GM23338 (cell line): Measurements from ENCODE around the gene FOXP4. TPM values are rescaled to one million over a fixed set of nuclear protein-coding genes. Genes with fewer than 3 reads are reported as not detected.

Experiments
- ATAC-seq: fragments of 200-7000 bp; cut with Tn5 transposase; 3 replicates; pipeline ENCODE4 v1.9.1; 2020
- DNase-seq: peaks from one replicate; pipeline ENCODE4 v3.0.0-alpha.2; 2015; ENCODE audit warnings: low spot score
- H2AFZ ChIP-seq: fragments of 200-600 bp; sonication (generic); 2 replicates; pipeline ENCODE4 v1.8.0; 2016; ENCODE audit warnings: antibody characterized with exemption, mild to moderate bottlenecking, moderate library complexity
- H3F3A ChIP-seq: fragments of 200-600 bp; sonication (generic); replicated peaks from 2 replicates; pipeline ENCODE4 v1.8.0; 2017; ENCODE audit warnings: antibody characterized with exemption, mixed run types, low read depth
- H3K27ac ChIP-seq: fragments of 200-600 bp; sonication (generic); 2 replicates; pipeline ENCODE4 v1.6.1; 2016; ENCODE audit warnings: low read depth
- H3K27me3 ChIP-seq: fragments of 200-600 bp; sonication (generic); 2 replicates; pipeline ENCODE4 v1.8.0; 2016; ENCODE audit warnings: mild to moderate bottlenecking, mixed run types, moderate library complexity; ENCODE audit not compliant: insufficient read depth
- H3K36me3 ChIP-seq: fragments of 200-600 bp; sonication (generic); 2 replicates; pipeline ENCODE4 v1.8.0; 2016; ENCODE audit warnings: mild to moderate bottlenecking; ENCODE audit not compliant: insufficient read depth
- H3K4me1 ChIP-seq: fragments of 200-600 bp; sonication (generic); 2 replicates; pipeline ENCODE4 v1.8.0; 2016; ENCODE audit warnings: mild to moderate bottlenecking, moderate library complexity; ENCODE audit not compliant: insufficient read depth
- H3K4me2 ChIP-seq: fragments of 200-600 bp; sonication (generic); 2 replicates; pipeline ENCODE4 v1.7.1; 2017; ENCODE audit warnings: mixed run types
- H3K4me3 ChIP-seq: fragments of 200-600 bp; sonication (generic); 2 replicates; pipeline ENCODE4 v1.6.1; 2016; ENCODE audit warnings: mixed run types
- H3K79me2 ChIP-seq: fragments of 200-600 bp; sonication (generic); replicated peaks from 2 replicates; pipeline ENCODE4 v1.8.0; 2017; ENCODE audit warnings: mild to moderate bottlenecking; ENCODE audit not compliant: insufficient read depth
- H3K9me2 ChIP-seq: fragments of 200-600 bp; sonication (generic); 2 replicates; pipeline ENCODE4 v1.8.0; 2017; ENCODE audit not compliant: insufficient read depth
- H4K20me1 ChIP-seq: fragments of 200-600 bp; sonication (generic); replicated peaks from 2 replicates; pipeline ENCODE4 v1.8.0; 2017; ENCODE audit warnings: mild to moderate bottlenecking; ENCODE audit not compliant: insufficient read depth
- H3K27ac Mint-ChIP-seq: 2 replicates; pipeline ENCODE4 v1.8.0; 2020; ENCODE audit warnings: inconsistent platforms, mild to moderate bottlenecking, moderate library complexity, mixed read lengths
- H3K27me3 Mint-ChIP-seq: 3 replicates; pipeline ENCODE4 v1.8.0; 2022; ENCODE audit warnings: low read depth, mild to moderate bottlenecking, moderate library complexity, mixed read lengths, inconsistent platforms; ENCODE audit not compliant: insufficient read depth, poor library complexity
- H3K36me3 Mint-ChIP-seq: 3 replicates; pipeline ENCODE4 v1.8.0; 2021; ENCODE audit warnings: low read depth, mild to moderate bottlenecking, inconsistent platforms, moderate library complexity, mixed read lengths
- H3K4me1 Mint-ChIP-seq: 3 replicates; pipeline ENCODE4 v1.8.0; 2020; ENCODE audit warnings: mild to moderate bottlenecking, inconsistent platforms, mixed read lengths
- H3K4me3 Mint-ChIP-seq: 3 replicates; pipeline ENCODE4 v1.8.0; 2021; ENCODE audit warnings: moderate library complexity, mild to moderate bottlenecking, inconsistent platforms, mixed read lengths
- H3K9me3 Mint-ChIP-seq: 3 replicates; pipeline ENCODE4 v1.8.0; 2020; ENCODE audit warnings: moderate library complexity, mild to moderate bottlenecking, inconsistent platforms, mixed read lengths
- CREB1 ChIP-seq: fragments of 250-450 bp; sonication (Bioruptor Pico); IDR thresholded peaks from 2 replicates; pipeline ENCODE4 v1.5.0; 2020; ENCODE audit warnings: low read depth, mild to moderate bottlenecking, moderate library complexity
- CTCF ChIP-seq, 2 experiments: fragments of 200-600 bp in 1 of 2; sonication (generic) in 1 of 2; conservative IDR thresholded peaks; 2 replicates each; pipeline versions ENCODE4 v1.5.1 to v1.6.1; 2016 to 2017; ENCODE audit warnings: antibody characterized with exemption in 2 of 2, low read depth in 2 of 2, mild to moderate bottlenecking in 2 of 2, moderate library complexity in 1 of 2
- ETS1 ChIP-seq: IDR thresholded peaks from 2 replicates; pipeline ENCODE4 v1.6.1; 2016; ENCODE audit warnings: antibody characterized with exemption
- EZH2 ChIP-seq: fragments of 200-600 bp; sonication (generic); IDR thresholded peaks from one replicate; pipeline ENCODE4 v1.8.0; 2017; ENCODE audit warnings: antibody characterized with exemption, mild to moderate bottlenecking, low read depth; ENCODE audit not compliant: unreplicated experiment
- NANOG ChIP-seq: IDR thresholded peaks from 2 replicates; pipeline ENCODE4 v1.6.1; 2016; ENCODE audit warnings: antibody characterized with exemption, borderline replicate concordance
- POLR2AphosphoS5 ChIP-seq: IDR thresholded peaks from 2 replicates; pipeline ENCODE4 v1.6.1; 2016; ENCODE audit warnings: antibody characterized with exemption, low read depth
- REST ChIP-seq: IDR thresholded peaks from one replicate; pipeline ENCODE4 v1.6.1; 2018; ENCODE audit warnings: antibody characterized with exemption; ENCODE audit not compliant: unreplicated experiment
- STAT1 ChIP-seq: IDR thresholded peaks from one replicate; pipeline ENCODE4 v1.6.1; 2016; ENCODE audit warnings: antibody characterized with exemption; ENCODE audit not compliant: unreplicated experiment
- ZNF114 ChIP-seq: fragments of 250-450 bp; sonication (Bioruptor Pico); IDR thresholded peaks from 2 replicates; pipeline ENCODE4 v1.5.0; 2020; ENCODE audit warnings: mild to moderate bottlenecking, moderate library complexity
- ZNF331 ChIP-seq: fragments of 250-450 bp; sonication (Bioruptor Pico); IDR thresholded peaks from 2 replicates; pipeline ENCODE4 v1.5.0; 2020; ENCODE audit warnings: low read depth, mild to moderate bottlenecking, moderate library complexity
- ZNF462 ChIP-seq: fragments of 250-450 bp; sonication (Bioruptor Pico); IDR thresholded peaks from 2 replicates; pipeline ENCODE4 v1.5.0; 2020; ENCODE audit warnings: mild to moderate bottlenecking, moderate library complexity
- polyA plus RNA-seq: library from polyadenylated mRNA; unstranded; fragments of >200 nt; fragmentation: Nextera tagmentation; extraction: Ambion mirVana; gene quantifications from 2 replicates; pipeline ENCODE4 v1.2.1, GENCODE V29; 2016
- total RNA-seq: library from RNA; depleted of rRNA; stranded (reverse); fragments of >200 nt; shearing (Covaris generic); gene quantifications from 2 replicates; pipeline ENCODE4 v1.2.3, GENCODE V29; 2014

FOXP4 gene
- total and polyA plus RNA-seq, 2 experiments from 2014 or later = 5.1 to 13.5 TPM

GRCh38 chr6:41576667-41577066 lies 30.5 kb downstream of the FOXP4 start (continued):
- TF ChIP-seq REST (no peak), ZNF331 (CRISPR knock-in tag) (no peak), CTCF (conservative IDR thresholded peaks at IDR 0.05; ENCODE audit: low read depth in 2 of 2) (no peak), ZNF114 (no peak), EZH2 (no peak)

GRCh38 chr6:41577356-41578216 lies 31.4 kb downstream of the FOXP4 start:
- H3K4me3 Mint-ChIP-seq = peak overlapping the region; percentile 57
- H3K27me3 ChIP-seq = no peaks in the 10 kb centered on the region
- H2AFZ ChIP-seq = no peak overlapping the region
- DNase-seq (no peak), ATAC-seq (peak; percentile 59)
- peak overlapping the region; percentile 80 for H3K4me2 ChIP-seq
- peak overlapping the region; percentile 94 for H3K27ac ChIP-seq
- H3K79me2 ChIP-seq = peaks cover 14% of the 10 kb centered on the region; the same call in 1 of the 2 replicates
- peaks cover 14% of the 10 kb centered on the region for H3F3A ChIP-seq
- H3K36me3 Mint-ChIP-seq = peaks cover 18% of the 10 kb centered on the region
- peaks cover 14% of the 10 kb centered on the region for H3K27me3 Mint-ChIP-seq
- H3K9me2 ChIP-seq = no peaks in the 10 kb centered on the region
- H3K4me1 Mint-ChIP-seq = peaks cover 76% of the 10 kb centered on the region
- H4K20me1 ChIP-seq = no peaks in the 10 kb centered on the region; the same call in 1 of the 2 replicates
- H3K36me3 ChIP-seq = no peaks in the 10 kb centered on the region
- H3K4me3 ChIP-seq = peak overlapping the region; percentile 31
- H3K4me1 ChIP-seq = peaks cover 61% of the 10 kb centered on the region
- H3K27ac Mint-ChIP-seq = peak overlapping the region; percentile 96
- no peaks in the 10 kb centered on the region for H3K9me3 Mint-ChIP-seq
- TF ChIP-seq CREB1 = no peak
- TF ChIP-seq POLR2AphosphoS5 = no peak
- TF ChIP-seq ZNF331 (CRISPR knock-in tag) = no peak
- no peak for TF ChIP-seq ZNF462 (CRISPR knock-in tag)
- no peak for TF ChIP-seq NANOG
- TF ChIP-seq STAT1 = no peak
- TF ChIP-seq ETS1 = no peak
